ENCODE measurements around the gene PDE4D.

DNA sequence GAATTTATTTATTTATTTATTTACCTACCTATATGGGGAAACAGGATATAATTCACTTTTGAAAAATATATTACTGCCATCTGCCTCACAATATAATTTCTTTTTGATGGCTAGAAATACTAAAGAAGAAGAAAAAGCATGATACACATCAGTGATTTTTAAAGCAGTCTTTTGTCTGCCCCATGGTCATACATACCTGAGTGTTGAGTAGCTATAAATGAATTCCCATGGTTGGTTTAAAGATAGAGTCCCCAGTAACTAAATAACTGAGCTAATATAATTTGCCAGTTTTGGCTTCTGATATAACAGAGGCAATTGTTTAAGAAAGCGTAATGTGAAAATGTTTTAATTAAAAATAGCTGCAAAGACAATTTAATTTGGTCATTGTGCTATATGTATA, 447.8 kb downstream of the PDE4D start:
- TF ChIP-seq POLR2AphosphoS5 (IDR thresholded peaks at IDR 0.05; ENCODE audit: low read depth) (no peak), SPI1 (IDR thresholded peaks at IDR 0.05; ENCODE audit: borderline replicate concordance, low read depth) (no peak), GABPA (IDR thresholded peaks at IDR 0.05; ENCODE audit: low read depth) (no peak)
- TF ChIP-seq, protein P1, sequence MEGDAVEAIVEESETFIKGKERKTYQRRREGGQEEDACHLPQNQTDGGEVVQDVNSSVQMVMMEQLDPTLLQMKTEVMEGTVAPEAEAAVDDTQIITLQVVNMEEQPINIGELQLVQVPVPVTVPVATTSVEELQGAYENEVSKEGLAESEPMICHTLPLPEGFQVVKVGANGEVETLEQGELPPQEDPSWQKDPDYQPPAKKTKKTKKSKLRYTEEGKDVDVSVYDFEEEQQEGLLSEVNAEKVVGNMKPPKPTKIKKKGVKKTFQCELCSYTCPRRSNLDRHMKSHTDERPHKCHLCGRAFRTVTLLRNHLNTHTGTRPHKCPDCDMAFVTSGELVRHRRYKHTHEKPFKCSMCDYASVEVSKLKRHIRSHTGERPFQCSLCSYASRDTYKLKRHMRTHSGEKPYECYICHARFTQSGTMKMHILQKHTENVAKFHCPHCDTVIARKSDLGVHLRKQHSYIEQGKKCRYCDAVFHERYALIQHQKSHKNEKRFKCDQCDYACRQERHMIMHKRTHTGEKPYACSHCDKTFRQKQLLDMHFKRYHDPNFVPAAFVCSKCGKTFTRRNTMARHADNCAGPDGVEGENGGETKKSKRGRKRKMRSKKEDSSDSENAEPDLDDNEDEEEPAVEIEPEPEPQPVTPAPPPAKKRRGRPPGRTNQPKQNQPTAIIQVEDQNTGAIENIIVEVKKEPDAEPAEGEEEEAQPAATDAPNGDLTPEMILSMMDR (IDR thresholded peaks at IDR 0.05; ENCODE audit: insufficient read depth, low read length), result no peak
- TF ChIP-seq, protein P2, sequence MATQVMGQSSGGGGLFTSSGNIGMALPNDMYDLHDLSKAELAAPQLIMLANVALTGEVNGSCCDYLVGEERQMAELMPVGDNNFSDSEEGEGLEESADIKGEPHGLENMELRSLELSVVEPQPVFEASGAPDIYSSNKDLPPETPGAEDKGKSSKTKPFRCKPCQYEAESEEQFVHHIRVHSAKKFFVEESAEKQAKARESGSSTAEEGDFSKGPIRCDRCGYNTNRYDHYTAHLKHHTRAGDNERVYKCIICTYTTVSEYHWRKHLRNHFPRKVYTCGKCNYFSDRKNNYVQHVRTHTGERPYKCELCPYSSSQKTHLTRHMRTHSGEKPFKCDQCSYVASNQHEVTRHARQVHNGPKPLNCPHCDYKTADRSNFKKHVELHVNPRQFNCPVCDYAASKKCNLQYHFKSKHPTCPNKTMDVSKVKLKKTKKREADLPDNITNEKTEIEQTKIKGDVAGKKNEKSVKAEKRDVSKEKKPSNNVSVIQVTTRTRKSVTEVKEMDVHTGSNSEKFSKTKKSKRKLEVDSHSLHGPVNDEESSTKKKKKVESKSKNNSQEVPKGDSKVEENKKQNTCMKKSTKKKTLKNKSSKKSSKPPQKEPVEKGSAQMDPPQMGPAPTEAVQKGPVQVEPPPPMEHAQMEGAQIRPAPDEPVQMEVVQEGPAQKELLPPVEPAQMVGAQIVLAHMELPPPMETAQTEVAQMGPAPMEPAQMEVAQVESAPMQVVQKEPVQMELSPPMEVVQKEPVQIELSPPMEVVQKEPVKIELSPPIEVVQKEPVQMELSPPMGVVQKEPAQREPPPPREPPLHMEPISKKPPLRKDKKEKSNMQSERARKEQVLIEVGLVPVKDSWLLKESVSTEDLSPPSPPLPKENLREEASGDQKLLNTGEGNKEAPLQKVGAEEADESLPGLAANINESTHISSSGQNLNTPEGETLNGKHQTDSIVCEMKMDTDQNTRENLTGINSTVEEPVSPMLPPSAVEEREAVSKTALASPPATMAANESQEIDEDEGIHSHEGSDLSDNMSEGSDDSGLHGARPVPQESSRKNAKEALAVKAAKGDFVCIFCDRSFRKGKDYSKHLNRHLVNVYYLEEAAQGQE (IDR thresholded peaks at IDR 0.05; ENCODE audit: insufficient replicate concordance, low read depth), result no peak
